Fibroblast of upper back skin (primary cell): ENCODE results near the gene MYL2.

Experiments
- DNase-seq: peaks from one replicate; pipeline ENCODE4 v3.0.0-alpha.2; 2013

Gene MYL2

GRCh38 chr12:110929818-110930217, 9.4 kb upstream of the MYL2 start:
- no peak for DNase-seq

DNA sequence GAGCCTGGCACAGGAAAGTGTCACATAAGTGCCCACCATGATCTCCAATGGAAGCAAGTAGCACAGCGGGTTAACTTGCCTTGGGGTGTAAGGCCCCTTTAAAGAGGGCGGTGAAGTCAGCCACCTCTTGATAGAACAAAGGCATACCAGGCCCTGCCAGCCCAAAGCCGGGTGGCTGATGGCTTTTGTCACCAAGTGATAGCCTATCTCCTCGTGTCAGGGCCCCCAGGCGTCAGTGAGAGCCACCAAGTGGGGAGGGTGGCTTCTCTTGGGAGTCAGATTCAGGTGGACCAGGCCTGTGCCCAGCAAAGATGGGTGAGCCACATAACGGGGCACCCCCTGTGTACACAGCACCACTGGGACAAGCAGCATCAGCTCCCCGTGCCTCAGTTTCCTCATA, 8.3 kb upstream of the MYL2 start:
- DNase-seq, result no peak

DNA sequence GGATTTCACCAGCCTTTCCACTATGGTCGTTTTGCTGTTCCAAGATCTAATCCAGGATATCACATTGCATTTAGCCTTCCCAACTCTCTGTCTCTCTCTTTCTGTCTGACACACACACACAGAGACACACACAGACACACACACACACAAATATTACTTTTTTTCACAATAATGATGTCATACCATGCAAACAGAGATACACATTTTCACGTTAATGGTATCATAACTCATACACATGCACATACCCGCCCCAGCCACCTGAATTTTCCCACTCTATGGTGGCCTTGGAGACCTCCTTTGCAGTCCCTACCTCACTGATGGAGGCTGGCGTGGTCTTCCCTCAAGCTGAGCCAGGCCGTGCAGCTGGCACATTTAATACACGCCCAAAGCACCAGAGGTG, 7.2 kb upstream of the MYL2 start:
- DNase-seq, result no peak

GRCh38 chr12:110923692-110924334, 3.4 kb upstream of the MYL2 start:
- DNase-seq, result no peak

- no peak for DNase-seq
These were observed 2.8 kb upstream of the MYL2 start for GRCh38 chr12:110923192-110923591.

- no peak for DNase-seq
These were observed 2.3 kb upstream of the MYL2 start for GRCh38 chr12:110922652-110923051.

- DNase-seq, result peak; percentile 36
These were observed 883 bp upstream of the MYL2 start for GRCh38 chr12:110921262-110921661.

GRCh38 chr12:110919720-110920119, 659 bp downstream of the MYL2 start:
- no peak for DNase-seq

- peak; percentile 40 for DNase-seq
These were observed 2.4 kb downstream of the MYL2 start for GRCh38 chr12:110917961-110918360.

DNA sequence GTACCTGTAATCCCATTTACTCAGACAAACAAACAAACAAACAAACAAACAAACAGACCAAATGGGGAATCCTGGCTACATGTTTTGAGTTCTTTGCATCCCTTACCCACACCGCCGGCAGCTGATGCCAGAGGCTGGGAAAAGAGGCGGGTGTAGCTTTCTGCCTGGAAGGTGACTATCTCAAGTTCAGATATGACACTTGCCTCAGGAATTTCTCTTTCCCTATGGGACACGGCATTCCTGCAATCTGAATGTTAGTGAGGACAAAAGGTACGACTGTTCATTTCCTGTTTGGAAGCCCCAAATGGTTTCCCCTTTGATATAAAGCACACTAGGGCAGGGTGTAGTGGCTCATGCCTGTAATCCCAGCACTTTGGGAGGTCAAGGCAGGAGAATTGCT, 2.9 kb downstream of the MYL2 start:
- peak; percentile 84 for DNase-seq

DNA sequence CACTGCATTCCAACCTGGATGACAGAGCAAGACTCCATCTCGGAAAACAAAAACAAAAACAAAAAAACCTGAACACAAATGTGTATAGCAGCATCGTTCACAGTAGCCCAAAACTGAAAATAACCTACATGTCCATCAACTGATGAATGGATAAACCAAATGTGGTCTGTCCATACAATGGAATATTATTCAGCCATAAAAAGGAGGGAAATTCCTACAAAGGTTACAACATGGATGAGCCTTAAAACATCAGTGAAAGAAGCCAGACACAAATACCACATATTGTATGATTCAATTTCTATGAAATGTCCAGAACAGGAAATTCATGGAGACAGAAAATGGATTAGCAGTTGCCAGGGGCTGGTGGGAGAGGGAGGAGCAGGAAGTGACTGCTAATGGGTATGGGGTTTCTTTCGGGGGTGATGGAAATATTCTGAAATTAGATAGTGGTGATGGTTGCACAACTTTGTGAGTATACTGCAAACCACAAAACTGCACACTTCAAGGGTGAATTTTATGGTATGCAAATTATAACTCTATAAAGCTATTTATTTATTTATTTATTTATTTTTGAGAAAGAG, 4.0 kb downstream of the MYL2 start:
- DNase-seq, result peak; percentile 74

GRCh38 chr12:110913119-110914056, 7.0 kb downstream of the MYL2 start:
- DNase-seq, result no peak

- DNase-seq, result no peak
These were observed 8.1 kb downstream of the MYL2 start for GRCh38 chr12:110912263-110912662.

- DNase-seq, result no peak
These were observed 11.8 kb downstream of the MYL2 start for GRCh38 chr12:110908377-110909152.

GRCh38 chr12:110907583-110907982, 12.8 kb downstream of the MYL2 start:
- DNase-seq, result no peak

DNA sequence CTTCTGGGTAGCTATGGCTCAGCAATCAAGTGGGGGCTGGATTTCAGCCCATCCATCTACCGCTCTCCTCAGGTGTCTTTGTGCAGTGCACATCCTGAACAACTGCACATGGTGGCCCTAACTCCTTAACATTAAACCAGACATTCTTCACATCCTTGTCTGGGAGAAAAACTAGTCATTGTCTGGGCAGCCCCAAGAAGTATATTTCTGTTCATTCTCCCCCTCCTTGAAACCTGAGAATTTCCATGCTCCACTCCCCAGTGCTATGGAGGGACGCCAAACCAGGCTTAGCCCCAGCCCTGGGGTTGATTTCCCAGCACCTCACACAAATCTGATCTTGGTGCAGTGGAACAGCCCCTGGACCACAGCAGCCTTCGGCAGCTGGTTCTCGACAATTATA, 13.4 kb downstream of the MYL2 start:
- peak; percentile 84 for DNase-seq

- no peak for DNase-seq
These were observed 13.9 kb downstream of the MYL2 start for GRCh38 chr12:110906516-110906915.

DNA sequence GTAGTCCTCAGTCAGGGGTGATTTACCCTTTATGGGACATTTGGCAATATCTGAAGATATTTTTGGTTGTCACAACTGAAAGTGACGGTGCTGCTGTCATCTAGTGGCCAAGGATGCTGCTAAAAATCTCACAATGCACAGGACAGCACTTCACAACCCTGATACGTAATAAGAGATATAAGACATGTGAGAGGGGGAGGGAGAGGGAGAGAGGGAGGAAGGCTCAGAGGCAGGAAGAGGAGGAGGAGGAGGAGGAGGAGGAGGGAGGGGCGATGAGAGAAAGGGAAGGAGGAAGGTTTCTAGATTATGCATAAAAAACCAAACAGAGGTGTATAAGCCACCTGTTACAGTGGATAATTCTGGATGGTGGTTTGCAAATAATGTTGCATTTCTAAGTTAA, 14.3 kb downstream of the MYL2 start:
- no peak for DNase-seq

DNA sequence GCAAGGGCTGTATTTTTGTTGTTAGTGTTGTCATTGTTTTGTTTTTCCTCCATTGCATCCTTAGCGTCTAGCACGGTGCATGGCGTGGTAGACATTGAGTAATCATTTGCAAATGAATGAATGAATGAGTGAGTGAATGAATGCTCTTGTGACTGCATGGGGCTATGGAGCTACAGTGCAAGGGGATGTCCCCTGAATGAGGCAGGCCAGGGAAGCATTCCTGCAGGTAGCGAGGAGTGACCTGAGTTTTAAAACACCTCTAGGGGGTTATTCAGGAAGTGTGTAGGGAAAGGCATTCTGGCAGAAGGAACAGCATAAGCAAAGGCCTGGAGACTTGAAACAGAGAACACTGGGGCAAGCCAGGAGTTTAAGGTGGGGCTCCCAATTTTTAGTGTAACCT, 16.9 kb downstream of the MYL2 start:
- no peak for DNase-seq

- DNase-seq, result no peak
These were observed 19.0 kb downstream of the MYL2 start for GRCh38 chr12:110901401-110901800.

DNA sequence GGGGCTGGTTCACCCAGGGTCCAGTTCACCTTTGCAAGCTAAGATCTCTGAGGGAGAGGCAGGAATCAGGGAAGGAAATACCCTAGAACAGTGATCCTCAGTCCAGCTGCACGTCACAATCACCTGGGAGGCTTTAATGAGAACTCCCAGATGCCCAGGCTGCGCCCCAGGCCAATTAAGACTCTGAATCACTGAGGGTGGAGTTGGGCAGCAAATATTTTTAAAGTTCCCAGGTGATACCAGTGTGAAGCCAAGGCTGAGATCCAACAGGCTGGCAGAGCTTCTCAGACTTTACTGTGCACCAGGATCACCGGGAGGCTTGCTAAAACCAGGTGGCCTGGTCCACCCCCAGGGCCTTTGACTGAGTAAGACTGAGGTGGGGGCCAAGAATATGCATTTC, 23.8 kb downstream of the MYL2 start:
- no peak for DNase-seq

GRCh38 chr12:110893956-110894355, 26.4 kb downstream of the MYL2 start:
- no peak for DNase-seq

- no peak for DNase-seq
These were observed 31.0 kb downstream of the MYL2 start for GRCh38 chr12:110889361-110889760.
